ENCODE data around the gene UBTD2. TPM values are rescaled to one million over a fixed set of nuclear protein-coding genes. Genes with fewer than 3 reads are reported as not detected.

Gene UBTD2
- total RNA-seq, 4 donors from 2014 or later: 19.4 to 31.0 (median 26.2) TPM

GRCh38 chr5:172194985-172195774 is 88.4 kb downstream of the UBTD2 start:
- DNase-seq (ENCODE audit: low spot score in 2 of 2): no peak

GRCh38 chr5:172193872-172194271 is 89.7 kb downstream of the UBTD2 start, which contains the start of gene EFCAB9:
EFCAB9 (plus strand) TSS chr5:172194172; CDS start chr5:172194173, 1 bp downstream.
- TF ChIP-seq EP300 (IDR thresholded peaks at IDR 0.05) (no peak), CTCF (IDR thresholded peaks at IDR 0.05) (no peak), POLR2A (IDR thresholded peaks at IDR 0.05) (no peak)
- no peaks in the 10 kb centered on the region for H3K27me3 ChIP-seq
- DNase-seq (ENCODE audit: low spot score in 2 of 2): no peak
- no peaks in the 10 kb centered on the region for H3K36me3 ChIP-seq
- 83 to 86% methylated on average over 6 of the region's 6 CpGs for WGBS, 2 donors
- H3K9me3 ChIP-seq: no peaks in the 10 kb centered on the region
- H3K4me3 ChIP-seq: no peak within 1 kb of the TSS
- H3K4me1 ChIP-seq: peaks cover 0 to 11% (median 0%) of the 10 kb centered on the region in 4 donors
- H3K27ac ChIP-seq: no peak within 1 kb of the TSS

More at GRCh38 chr5:172194985-172195774, 88.4 kb downstream of the UBTD2 start:
- 83 to 84% methylated on average over 6 of the region's 6 CpGs for WGBS, 2 donors
- Histone ChIP-seq H3K27me3 (no peaks in the 10 kb centered on the region), H3K9me3 (no peaks in the 10 kb centered on the region), H3K4me1 (no peaks in the 10 kb centered on the region), H3K4me3 (no peak overlapping the region), H3K36me3 (no peaks in the 10 kb centered on the region), H3K27ac (no peak overlapping the region)
- TF ChIP-seq EP300 (IDR thresholded peaks at IDR 0.05) (no peak), CTCF (IDR thresholded peaks at IDR 0.05) (no peak), POLR2A (IDR thresholded peaks at IDR 0.05) (no peak)

- Histone ChIP-seq H3K4me1 (peaks cover 0 to 36% (median 9%) of the 10 kb centered on the region in 4 donors), H3K27me3 (no peaks in the 10 kb centered on the region), H3K9me3 (no peaks in the 10 kb centered on the region), H3K27ac (peak overlapping the region in 2 of 4 donors; percentile 46 to 92), H3K36me3 (no peaks in the 10 kb centered on the region), H3K4me3 (no peak overlapping the region)
- TF ChIP-seq CTCF (IDR thresholded peaks at IDR 0.05) (no peak), POLR2A (IDR thresholded peaks at IDR 0.05) (no peak), EP300 (IDR thresholded peaks at IDR 0.05) (no peak)
- DNase-seq (ENCODE audit: low spot score in 2 of 2): no peak
- 43 to 46% methylated on average over 3 of the region's 3 CpGs for WGBS, 2 donors
Measured at GRCh38 chr5:172189693-172190296, 93.8 kb downstream of the UBTD2 start.

GRCh38 chr5:172188893-172189692 is 94.5 kb downstream of the UBTD2 start:
- peak overlapping the region in 3 of 4 donors; percentile 82 to 99 (median 97) for H3K4me3 ChIP-seq
- peaks cover 0 to 41% (median 10%) of the 10 kb centered on the region in 4 donors for H3K4me1 ChIP-seq
- no peak for TF ChIP-seq EP300 (IDR thresholded peaks at IDR 0.05)
- no peak for TF ChIP-seq CTCF (IDR thresholded peaks at IDR 0.05)
- TF ChIP-seq POLR2A (IDR thresholded peaks at IDR 0.05): no peak
- no peaks in the 10 kb centered on the region for H3K36me3 ChIP-seq
- WGBS, 2 donors: 35 to 39% methylated on average over 30 of the region's 30 CpGs
- no peak for DNase-seq (ENCODE audit: low spot score in 2 of 2)
- H3K27ac ChIP-seq: peak overlapping the region; percentile 85 to 99 (median 94)
- no peaks in the 10 kb centered on the region for H3K27me3 ChIP-seq
- H3K9me3 ChIP-seq: no peaks in the 10 kb centered on the region

Measured in tibial nerve (tissue), 4 donors.